Suprapubic skin (tissue), 4 donors: ENCODE measurements around the gene DLGAP4. TPM values are rescaled to one million over a fixed set of nuclear protein-coding genes. Genes with fewer than 3 reads are reported as not detected.

Source experiments
- DNase-seq, 2 donors: peaks; one replicate each; pipeline ENCODE4 v3.0.0-alpha.2; 2019; ENCODE audit warnings: low spot score in 2 of 2
- H3K27ac ChIP-seq: fragments of 200-600 bp; sonication (generic); one replicate; pipeline ENCODE4 v1.5.1; 2019
- H3K27me3 ChIP-seq: fragments of 200-600 bp; sonication (generic); one replicate; pipeline ENCODE4 v1.5.1; 2019
- H3K36me3 ChIP-seq: fragments of 200-600 bp; sonication (generic); one replicate; pipeline ENCODE4 v1.5.1; 2019
- H3K4me1 ChIP-seq: fragments of 200-600 bp; sonication (generic); one replicate; pipeline ENCODE4 v1.5.1; 2019
- H3K4me3 ChIP-seq: fragments of 200-600 bp; sonication (generic); one replicate; pipeline ENCODE4 v1.5.1; 2019; ENCODE audit warnings: mild to moderate bottlenecking
- H3K9me3 ChIP-seq: fragments of 200-600 bp; sonication (generic); one replicate; pipeline ENCODE4 v1.5.1; 2019
- CTCF ChIP-seq, 2 donors: fragments of 200-600 bp in 1 of 2; fragments of 450-650 bp in 1 of 2; sonication (generic) in 1 of 2; IDR thresholded peaks; one replicate each; pipeline ENCODE4 v1.5.1; 2016 to 2019; ENCODE audit warnings: antibody characterized with exemption in 2 of 2, mild to moderate bottlenecking in 1 of 2, moderate library complexity in 1 of 2
- EP300 ChIP-seq: sonication (generic); formaldehyde crosslinking; IDR thresholded peaks from one replicate; pipeline ENCODE4 v1.6.1; 2017; ENCODE audit warnings: antibody characterized with exemption
- POLR2A ChIP-seq, 2 donors: fragments of 450-650 bp; IDR thresholded peaks; one replicate each; pipeline ENCODE4 v1.6.1; 2017; ENCODE audit warnings: antibody characterized with exemption in 2 of 2, mild to moderate bottlenecking in 2 of 2, moderate library complexity in 2 of 2
- POLR2AphosphoS5 ChIP-seq, 3 donors: sonication (generic); formaldehyde crosslinking; IDR thresholded peaks; one replicate each; pipeline ENCODE4 v1.6.1; 2017; ENCODE audit warnings: antibody characterized with exemption in 3 of 3
- WGBS: methylation state at CpG from one replicate; pipeline ENCODE4 v1.1.5; 2018; 5-methylcytosine and 5-hydroxymethylcytosine counted together
- total RNA-seq, 4 donors: library from RNA; depleted of rRNA; stranded (reverse); fragments of >200 nt; gene quantifications; one replicate each; pipeline ENCODE4 v1.1.0, GENCODE V29; 2016

The DLGAP4 gene
- total RNA-seq, 4 donors from 2014 or later, result 69.5 to 120 (median 96.8) TPM

DNA sequence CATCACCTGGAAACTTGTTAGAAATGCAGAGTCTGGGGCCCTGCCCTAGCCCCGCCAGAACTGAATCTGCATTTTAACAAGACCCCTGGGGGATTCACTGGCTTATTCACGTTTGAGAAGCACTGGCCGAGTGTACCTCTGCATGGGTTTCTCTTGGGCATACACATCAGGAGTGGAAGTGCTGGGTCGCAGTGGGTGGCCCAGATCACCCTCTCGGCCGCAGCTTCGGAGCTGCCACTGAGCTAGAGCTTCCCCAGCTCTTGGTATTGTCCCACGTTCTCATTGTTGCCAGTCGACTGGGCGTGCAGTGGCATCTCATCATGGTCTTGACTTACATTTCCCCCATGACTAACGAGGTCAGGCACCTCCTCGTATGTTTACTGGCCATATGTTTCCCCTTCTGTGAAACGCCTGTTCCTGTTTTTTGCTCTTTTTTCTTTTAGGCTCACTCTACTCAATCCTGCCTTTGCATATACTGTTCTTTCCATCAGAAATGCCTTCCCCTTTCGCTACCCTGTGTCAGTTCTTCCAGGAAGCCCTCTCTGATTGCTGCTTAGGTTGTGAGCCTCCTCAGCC, 3.0 kb upstream of the DLGAP4 start:
- WGBS, result 24% methylated on average over 13 of the region's 14 CpGs
- peaks cover 93% of the 10 kb centered on the region for H3K27me3 ChIP-seq
- no peak overlapping the region for H3K4me3 ChIP-seq
- no peak overlapping the region for H3K27ac ChIP-seq
- H3K4me1 ChIP-seq, result peaks cover 17% of the 10 kb centered on the region
- H3K36me3 ChIP-seq, result no peaks in the 10 kb centered on the region
- no peaks in the 10 kb centered on the region for H3K9me3 ChIP-seq
- DNase-seq, result no peak
- TF ChIP-seq POLR2AphosphoS5 (IDR thresholded peaks at IDR 0.05) (no peak), EP300 (no peak), CTCF (IDR thresholded peaks at IDR 0.05) (no peak), POLR2A (IDR thresholded peaks at IDR 0.05) (no peak)

GRCh38 chr20:36303831-36304230, 2.3 kb upstream of the DLGAP4 start:
- Histone ChIP-seq H3K27me3 (peaks cover 93% of the 10 kb centered on the region), H3K9me3 (no peaks in the 10 kb centered on the region), H3K4me1 (peaks cover 17% of the 10 kb centered on the region), H3K27ac (no peak overlapping the region), H3K36me3 (no peaks in the 10 kb centered on the region), H3K4me3 (no peak overlapping the region)
- no peak for DNase-seq
- 24% methylated on average over 1 of the region's 1 CpG for WGBS
- TF ChIP-seq POLR2AphosphoS5 (IDR thresholded peaks at IDR 0.05) (no peak), CTCF (IDR thresholded peaks at IDR 0.05) (no peak), EP300 (no peak), POLR2A (IDR thresholded peaks at IDR 0.05) (no peak)

DNA sequence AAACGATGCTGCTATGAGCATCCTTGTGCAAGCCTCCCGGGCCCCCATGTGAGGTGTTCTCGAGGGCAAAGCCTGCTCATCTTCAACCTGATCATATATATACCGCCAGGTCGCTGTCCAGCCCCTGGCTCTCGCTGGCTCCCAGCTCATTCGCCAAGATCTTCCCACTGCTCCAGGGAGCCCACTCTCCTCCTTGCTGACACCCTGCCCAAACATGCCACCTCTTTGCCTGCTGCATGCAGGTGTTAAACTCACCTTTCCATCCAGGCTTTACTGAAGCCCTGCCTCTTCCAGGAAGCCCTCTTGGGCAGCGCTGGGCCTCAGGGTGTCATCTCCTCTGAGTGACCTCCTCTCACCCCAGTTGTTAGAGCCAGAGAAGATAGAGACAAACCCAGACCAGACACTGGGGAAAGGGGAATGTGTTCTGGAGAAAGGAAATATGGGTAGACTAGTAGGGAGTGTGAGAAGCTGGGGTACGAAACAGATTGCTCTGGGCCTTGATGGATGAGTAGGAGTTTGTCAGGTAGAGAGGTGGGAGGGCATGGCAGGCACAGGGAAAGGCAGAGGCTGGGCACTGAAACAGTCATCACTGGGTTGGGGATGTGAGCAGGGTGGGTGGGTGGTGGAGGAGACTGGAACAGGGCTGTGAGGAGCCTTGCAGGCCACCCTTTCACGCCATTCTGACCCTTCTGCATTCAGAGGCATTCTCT, 1.2 kb upstream of the DLGAP4 start:
- H3K27me3 ChIP-seq, result peaks cover 93% of the 10 kb centered on the region
- H3K4me3 ChIP-seq, result no peak overlapping the region
- no peaks in the 10 kb centered on the region for H3K9me3 ChIP-seq
- WGBS, result 34% methylated on average over 9 of the region's 10 CpGs
- H3K36me3 ChIP-seq, result no peaks in the 10 kb centered on the region
- TF ChIP-seq POLR2A (IDR thresholded peaks at IDR 0.05) (no peak), EP300 (no peak), POLR2AphosphoS5 (IDR thresholded peaks at IDR 0.05) (no peak), CTCF (IDR thresholded peaks at IDR 0.05) (no peak)
- no peak overlapping the region for H3K27ac ChIP-seq
- DNase-seq, result no peak
- H3K4me1 ChIP-seq, result peaks cover 17% of the 10 kb centered on the region

- Histone ChIP-seq H3K9me3 (no peaks in the 10 kb centered on the region), H3K4me1 (peaks cover 17% of the 10 kb centered on the region), H3K4me3 (peak overlapping the region; percentile 47), H3K27ac (no peak overlapping the region), H3K27me3 (peaks cover 95% of the 10 kb centered on the region), H3K36me3 (no peaks in the 10 kb centered on the region)
- WGBS, result 1% methylated on average over 20 of the region's 70 CpGs
- DNase-seq, result no peak
- TF ChIP-seq POLR2AphosphoS5 (IDR thresholded peaks at IDR 0.05), result no peak
- no peak for TF ChIP-seq CTCF (IDR thresholded peaks at IDR 0.05)
- no peak for TF ChIP-seq EP300
- TF ChIP-seq POLR2A (IDR thresholded peaks at IDR 0.05), result no peak
Observed at GRCh38 chr20:36306553-36307411, 643 bp downstream of the DLGAP4 start.
